Activated T-cell treated with anti-CD3 and anti-CD28 coated beads, Interleukin-2, amount 50 U/mL, for 72 hours (primary cell): ENCODE results near the gene TTI1. TPM values are rescaled to one million over a fixed set of nuclear protein-coding genes. Genes with fewer than 3 reads are reported as not detected.

Experiments
- ATAC-seq, 2 donors: fragments of 150-1000 bp; cut with Tn5 transposase; replicated peaks in 1 of 2; 2 replicates each; pipeline ENCODE4 v1.10.0; 2021; ENCODE audit warnings: moderate library complexity in 2 of 2, mild to moderate bottlenecking in 1 of 2
- DNase-seq, 2 donors: peaks; one replicate each; pipeline ENCODE4 v3.0.0; 2021 to 2022; ENCODE audit warnings: mixed read lengths in 1 of 2
- H3K27ac Mint-ChIP-seq: one replicate; pipeline ENCODE4 v1.8.0; 2022; ENCODE audit warnings: mild to moderate bottlenecking, moderate library complexity, mixed read lengths
- H3K27me3 Mint-ChIP-seq: one replicate; pipeline ENCODE4 v1.8.0; 2022; ENCODE audit warnings: low read depth, mixed read lengths
- H3K36me3 Mint-ChIP-seq, 2 donors: one replicate each; pipeline ENCODE4 v1.8.0; 2022; ENCODE audit warnings: mixed read lengths in 2 of 2, mild to moderate bottlenecking in 1 of 2; ENCODE audit not compliant: insufficient read depth in 2 of 2
- H3K4me1 Mint-ChIP-seq: one replicate; pipeline ENCODE4 v1.8.0; 2022; ENCODE audit warnings: low read depth, mixed read lengths
- H3K4me3 Mint-ChIP-seq, 2 donors: one replicate each; pipeline ENCODE4 v1.8.0; 2022; ENCODE audit warnings: mild to moderate bottlenecking in 2 of 2, mixed read lengths in 2 of 2, moderate library complexity in 2 of 2
- H3K9me3 Mint-ChIP-seq, 2 donors: one replicate each; pipeline ENCODE4 v1.8.0; 2022; ENCODE audit warnings: mixed read lengths in 2 of 2
- total RNA-seq, 2 donors: library from RNA; stranded (reverse); gene quantifications; one replicate each; pipeline ENCODE4 v1.2.3, GENCODE V29; 2022

The TTI1 gene
- total RNA-seq, 2 donors from 2014 or later = 25.8 to 26.6 TPM

DNA sequence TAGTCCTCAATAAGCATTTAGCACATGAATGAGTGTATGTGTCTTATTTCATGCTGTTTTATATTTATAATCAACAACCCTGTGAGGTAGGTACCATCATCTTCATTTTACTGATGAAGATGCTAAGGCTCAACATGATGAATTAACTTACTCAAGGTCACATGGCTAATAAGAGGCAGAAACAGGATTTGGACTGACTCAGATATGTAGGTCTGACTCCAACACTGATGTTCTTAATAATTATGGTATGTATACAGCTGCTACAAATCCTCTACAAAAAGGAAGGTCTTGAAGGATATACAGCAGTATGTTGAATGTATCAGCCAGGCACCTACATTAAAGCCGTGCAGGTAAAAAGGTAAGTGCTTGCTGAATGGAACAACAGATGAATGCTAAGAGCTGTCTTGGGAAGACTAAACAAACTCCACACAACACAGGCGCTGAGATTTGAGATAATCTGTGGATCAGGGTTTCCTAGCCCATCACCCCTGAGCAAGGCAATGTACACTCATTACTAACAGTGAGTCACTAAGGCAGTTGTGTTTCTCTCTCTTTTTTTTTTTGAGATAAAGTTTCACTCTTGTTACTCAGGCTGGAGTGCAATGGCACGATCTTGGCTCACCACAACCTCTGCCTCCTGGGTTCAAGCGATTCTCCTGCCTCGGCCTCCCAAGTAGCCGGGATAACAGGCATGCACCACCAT, 31.9 kb downstream of the TTI1 start:
- ATAC-seq = peak; percentile 94 to 96
- H3K27ac Mint-ChIP-seq = peak overlapping the region; percentile 68
- H3K27me3 Mint-ChIP-seq = no peaks in the 10 kb centered on the region
- peaks cover 49% of the 10 kb centered on the region for H3K4me1 Mint-ChIP-seq
- no peaks in the 10 kb centered on the region for H3K9me3 Mint-ChIP-seq
- peak overlapping the region in 1 of 2 donors; percentile 69 for H3K4me3 Mint-ChIP-seq
- DNase-seq = peak; percentile 39 to 43
- H3K36me3 Mint-ChIP-seq = peaks cover 14 to 51% of the 10 kb centered on the region in 2 donors

DNA sequence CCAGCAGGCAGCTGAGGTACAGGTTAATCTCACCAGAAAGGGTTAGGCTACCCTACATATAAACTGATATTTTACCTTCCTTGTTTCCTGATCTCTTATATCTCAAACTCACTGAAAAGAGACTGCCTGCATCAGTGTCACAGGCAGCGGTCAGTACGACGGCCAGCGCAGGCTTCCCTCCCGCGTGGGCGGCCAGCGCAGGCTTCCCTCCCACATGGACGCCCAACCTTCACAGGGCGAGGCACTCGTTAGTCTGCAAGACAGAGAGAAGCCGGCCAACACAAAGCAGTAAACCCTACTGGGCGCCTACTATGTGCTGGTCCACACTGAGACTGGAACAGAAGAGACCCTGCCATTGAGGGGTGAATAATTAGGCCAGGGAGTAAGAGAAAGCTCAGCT, 33.0 kb downstream of the TTI1 start:
- H3K36me3 Mint-ChIP-seq = peaks cover 14 to 51% of the 10 kb centered on the region in 2 donors
- no peak overlapping the region for H3K27ac Mint-ChIP-seq
- no peak for ATAC-seq
- no peaks in the 10 kb centered on the region for H3K9me3 Mint-ChIP-seq
- no peaks in the 10 kb centered on the region for H3K27me3 Mint-ChIP-seq
- no peak for DNase-seq
- peaks cover 41% of the 10 kb centered on the region for H3K4me1 Mint-ChIP-seq
- H3K4me3 Mint-ChIP-seq = no peak overlapping the region

DNA sequence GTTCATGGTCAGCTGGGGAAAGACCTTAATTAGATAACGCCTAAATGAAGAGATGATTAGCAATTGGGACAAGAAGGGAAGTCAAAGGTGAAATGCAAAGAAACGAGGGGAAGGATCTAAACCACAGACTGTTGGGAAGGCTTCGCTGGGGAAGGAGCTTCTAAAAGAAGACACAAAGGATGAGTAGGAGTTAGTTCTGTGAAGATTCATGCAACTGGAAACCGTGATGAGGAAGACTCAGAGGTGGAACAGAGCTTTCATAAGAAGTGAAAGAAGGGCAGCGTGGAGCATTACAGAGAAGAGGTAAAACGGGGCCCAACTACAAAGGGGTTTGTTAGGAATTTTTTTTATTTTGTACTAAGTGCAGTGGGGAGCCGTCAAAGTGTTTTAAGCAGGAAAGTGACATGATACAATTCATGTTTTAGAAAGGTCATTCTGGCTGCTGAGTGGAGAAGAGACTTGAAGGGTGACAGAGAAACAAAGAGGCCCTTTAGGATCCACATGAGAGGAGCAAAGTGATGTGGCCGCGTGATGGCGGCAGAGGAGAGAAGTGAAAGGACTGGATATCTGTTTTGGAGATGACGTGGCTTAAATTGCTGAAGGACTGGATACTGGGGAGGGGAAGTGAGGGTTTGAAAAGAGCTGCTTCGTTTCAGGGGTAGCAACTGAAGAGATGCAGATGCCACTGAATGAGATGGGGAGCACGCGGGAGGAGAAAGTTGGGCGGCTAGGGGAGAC, 33.6 kb downstream of the TTI1 start:
- Mint-ChIP-seq H3K4me3 (peak overlapping the region; percentile 47 to 49), H3K4me1 (peaks cover 35% of the 10 kb centered on the region), H3K36me3 (peaks cover 16 to 52% of the 10 kb centered on the region in 2 donors), H3K27me3 (no peaks in the 10 kb centered on the region), H3K27ac (peak overlapping the region; percentile 8), H3K9me3 (no peaks in the 10 kb centered on the region)
- ATAC-seq = no peak
- DNase-seq = no peak

DNA sequence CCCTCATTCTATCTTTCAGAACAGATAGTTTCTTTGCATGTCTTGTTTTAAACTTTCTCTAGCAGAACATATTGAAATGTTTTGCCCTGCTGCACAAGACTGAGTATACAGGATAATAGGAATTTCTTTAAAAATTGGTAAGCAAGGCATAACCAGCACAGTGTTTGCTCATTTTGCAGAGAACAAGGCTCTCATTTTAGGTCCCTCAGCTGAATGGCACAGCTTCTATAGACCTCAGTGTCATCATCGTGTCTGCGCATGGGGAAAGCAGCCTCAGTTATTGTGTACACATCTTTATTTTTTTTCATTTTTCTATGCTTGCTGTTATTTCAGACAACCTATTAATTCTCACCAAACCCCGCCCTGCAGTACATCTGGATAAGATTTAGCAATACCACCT, 35.7 kb downstream of the TTI1 start:
- no peaks in the 10 kb centered on the region for H3K9me3 Mint-ChIP-seq
- H3K27ac Mint-ChIP-seq = no peak overlapping the region
- no peak for DNase-seq
- peaks cover 16 to 55% of the 10 kb centered on the region in 2 donors for H3K36me3 Mint-ChIP-seq
- H3K27me3 Mint-ChIP-seq = no peaks in the 10 kb centered on the region
- no peak for ATAC-seq
- peaks cover 37% of the 10 kb centered on the region for H3K4me1 Mint-ChIP-seq
- H3K4me3 Mint-ChIP-seq = no peak overlapping the region

DNA sequence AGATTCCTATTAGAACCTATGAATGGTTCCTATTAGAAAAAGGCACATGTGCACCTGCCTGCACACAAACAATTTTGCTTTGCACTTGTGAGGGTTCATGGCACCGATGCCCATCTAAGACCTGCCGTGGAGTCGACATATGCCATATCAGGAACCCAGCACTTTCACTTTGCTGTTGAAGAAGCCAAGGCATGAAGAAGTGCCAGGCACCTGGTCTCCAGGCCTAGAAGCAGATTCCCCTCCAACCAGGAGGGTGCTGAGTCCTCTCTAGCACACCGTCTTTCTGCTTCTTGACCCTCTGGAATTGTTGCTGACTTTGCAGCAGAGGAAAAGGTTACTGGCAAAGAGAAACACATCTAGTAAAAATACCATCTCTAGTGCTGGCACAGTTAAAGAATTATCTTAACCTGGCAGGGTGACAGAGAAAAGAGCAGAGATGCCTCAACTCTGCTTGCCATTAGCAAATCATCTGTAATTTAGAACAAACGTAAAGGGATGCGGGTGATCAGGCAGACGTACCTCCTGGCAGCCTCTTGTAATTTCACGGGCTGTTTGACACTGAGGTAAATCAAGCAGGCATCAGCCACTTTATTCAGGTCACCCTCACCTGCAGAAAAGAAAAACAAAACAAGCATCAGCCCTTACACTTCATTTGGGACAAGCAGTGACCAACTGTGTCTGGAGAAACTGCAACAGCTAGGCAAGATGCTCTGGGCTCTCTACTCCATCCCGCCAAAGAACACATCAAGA, 37.2 kb downstream of the TTI1 start:
- H3K4me1 Mint-ChIP-seq = peaks cover 36% of the 10 kb centered on the region
- H3K27me3 Mint-ChIP-seq = no peaks in the 10 kb centered on the region
- no peak overlapping the region for H3K4me3 Mint-ChIP-seq

DNA sequence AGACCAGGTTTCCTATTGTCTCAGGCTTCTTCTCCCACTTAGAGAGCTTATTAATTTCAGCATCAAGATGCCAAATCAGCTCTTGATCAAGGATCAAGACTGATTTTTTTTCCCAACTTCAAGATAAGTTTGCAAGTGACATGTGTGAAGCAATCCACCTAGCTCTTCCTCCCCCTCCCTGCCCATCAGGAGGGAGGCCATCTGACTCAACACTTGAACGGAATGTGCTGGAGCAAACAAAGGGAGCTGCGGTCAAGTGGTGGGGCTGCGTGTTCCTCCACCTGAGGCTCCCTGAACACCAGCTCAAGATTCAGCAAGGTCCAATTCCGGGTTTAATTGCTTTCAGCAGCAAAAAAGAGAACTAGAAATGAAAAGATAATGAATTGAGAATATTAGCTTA, 38.7 kb downstream of the TTI1 start:
- H3K9me3 Mint-ChIP-seq = no peaks in the 10 kb centered on the region
- peaks cover 12 to 47% of the 10 kb centered on the region in 2 donors for H3K36me3 Mint-ChIP-seq
- DNase-seq = no peak
- no peak overlapping the region for H3K27ac Mint-ChIP-seq
- no peaks in the 10 kb centered on the region for H3K27me3 Mint-ChIP-seq
- peaks cover 36% of the 10 kb centered on the region for H3K4me1 Mint-ChIP-seq
- no peak overlapping the region for H3K4me3 Mint-ChIP-seq
- no peak for ATAC-seq

More for the DNA sequence above, 37.2 kb downstream of the TTI1 start:
- DNase-seq = no peak
- H3K27ac Mint-ChIP-seq = no peak overlapping the region
- H3K36me3 Mint-ChIP-seq = peaks cover 14 to 48% of the 10 kb centered on the region in 2 donors
- no peak for ATAC-seq
- H3K9me3 Mint-ChIP-seq = no peaks in the 10 kb centered on the region

DNA sequence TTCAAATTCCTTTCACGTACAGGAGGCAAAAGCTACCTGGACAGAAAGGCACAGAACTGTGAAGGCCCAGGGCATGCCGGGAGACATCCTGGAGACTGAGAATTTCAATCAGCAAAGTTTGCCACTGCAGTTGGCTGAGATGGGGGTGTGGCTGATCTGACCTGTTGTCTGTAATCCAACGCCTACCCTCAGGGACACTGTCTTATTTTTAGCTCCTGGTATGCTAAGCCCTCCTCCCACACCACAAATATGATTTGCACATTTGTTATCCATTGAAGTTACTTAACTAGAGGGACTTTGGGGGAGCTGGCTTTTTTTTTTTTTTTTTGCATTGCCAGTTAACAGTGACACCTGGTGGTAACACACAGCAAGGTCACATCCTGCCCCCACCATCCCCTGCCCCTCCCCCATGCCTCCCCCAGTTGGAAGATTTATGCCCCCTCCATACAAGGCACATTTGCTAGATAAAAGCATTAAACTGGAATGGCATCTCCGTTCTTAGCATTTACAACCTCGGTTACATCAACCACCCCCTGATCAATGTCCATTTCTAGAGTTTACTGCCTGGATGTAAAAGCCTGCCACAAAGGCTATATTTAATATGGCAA, 40.4 kb downstream of the TTI1 start:
- Mint-ChIP-seq H3K4me1 (peaks cover 34% of the 10 kb centered on the region), H3K27ac (no peak overlapping the region), H3K36me3 (peaks cover 14 to 40% of the 10 kb centered on the region in 2 donors), H3K27me3 (no peaks in the 10 kb centered on the region), H3K9me3 (no peaks in the 10 kb centered on the region), H3K4me3 (no peak overlapping the region)
- DNase-seq (peak; percentile 15 to 25), ATAC-seq (no peak)

DNA sequence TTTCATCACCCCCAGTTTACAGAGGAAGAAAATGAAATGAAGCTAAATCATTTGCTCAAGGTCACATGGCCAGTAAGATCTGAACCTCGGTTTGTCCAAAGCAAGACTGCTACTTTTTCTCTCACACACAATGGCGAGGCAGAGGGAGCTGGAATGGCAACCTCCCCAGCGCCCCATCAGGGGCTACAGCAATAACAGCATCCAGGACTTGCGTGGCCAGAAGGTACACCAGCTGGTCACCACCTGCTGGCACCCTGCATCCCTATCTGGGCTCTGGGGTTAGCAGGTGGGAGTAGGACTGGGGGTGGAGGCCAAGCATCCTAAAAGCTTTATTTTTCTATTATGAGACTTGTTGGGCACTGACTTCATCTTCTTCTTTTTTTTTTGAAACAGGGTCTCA, 41.3 kb downstream of the TTI1 start:
- H3K27ac Mint-ChIP-seq = peak overlapping the region; percentile 33
- ATAC-seq (no peak), DNase-seq (no peak)
- no peaks in the 10 kb centered on the region for H3K27me3 Mint-ChIP-seq
- peaks cover 34% of the 10 kb centered on the region for H3K4me1 Mint-ChIP-seq
- H3K4me3 Mint-ChIP-seq = peak overlapping the region in 1 of 2 donors; percentile 84
- H3K9me3 Mint-ChIP-seq = no peaks in the 10 kb centered on the region
- peaks cover 12 to 30% of the 10 kb centered on the region in 2 donors for H3K36me3 Mint-ChIP-seq

DNA sequence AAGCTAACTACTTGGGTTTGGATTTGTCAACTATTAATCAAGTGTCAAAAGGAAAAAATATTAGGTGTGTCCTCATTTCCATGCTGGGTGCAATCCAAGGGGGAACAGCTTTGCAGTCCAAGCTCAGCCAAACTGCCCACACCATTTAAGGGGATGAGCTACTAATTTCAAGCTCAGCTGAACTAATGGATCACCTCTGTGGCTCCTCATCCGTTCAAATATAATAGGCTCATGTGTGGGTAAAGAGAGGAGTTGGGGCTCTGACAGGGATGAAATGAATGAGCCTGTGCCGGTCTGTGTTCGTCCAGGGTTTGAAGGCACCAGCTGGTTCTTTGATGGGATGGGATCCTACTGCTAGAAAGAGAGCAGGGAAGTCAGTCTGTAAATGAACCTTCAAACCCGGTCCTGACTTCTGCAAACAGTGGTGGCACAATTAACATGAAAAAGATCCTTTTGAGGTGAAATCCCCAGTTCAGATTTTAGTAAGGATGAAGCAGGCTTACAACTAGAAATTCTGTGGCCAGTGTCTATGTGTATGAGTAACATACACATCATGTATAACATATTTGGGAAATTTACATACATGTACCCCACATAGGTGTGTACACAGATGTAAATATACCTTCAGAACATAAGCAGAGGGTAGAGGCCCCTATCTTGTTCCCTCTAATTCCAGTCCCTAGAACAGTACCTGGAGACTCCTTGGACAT, 41.9 kb downstream of the TTI1 start:
- Mint-ChIP-seq H3K4me3 (peak overlapping the region; percentile 57 to 84), H3K27ac (peak overlapping the region; percentile 93), H3K4me1 (peaks cover 34% of the 10 kb centered on the region), H3K27me3 (no peaks in the 10 kb centered on the region), H3K36me3 (peaks cover 12 to 25% of the 10 kb centered on the region in 2 donors), H3K9me3 (no peaks in the 10 kb centered on the region)
- DNase-seq (no peak), ATAC-seq (peak; percentile 53 to 62)

DNA sequence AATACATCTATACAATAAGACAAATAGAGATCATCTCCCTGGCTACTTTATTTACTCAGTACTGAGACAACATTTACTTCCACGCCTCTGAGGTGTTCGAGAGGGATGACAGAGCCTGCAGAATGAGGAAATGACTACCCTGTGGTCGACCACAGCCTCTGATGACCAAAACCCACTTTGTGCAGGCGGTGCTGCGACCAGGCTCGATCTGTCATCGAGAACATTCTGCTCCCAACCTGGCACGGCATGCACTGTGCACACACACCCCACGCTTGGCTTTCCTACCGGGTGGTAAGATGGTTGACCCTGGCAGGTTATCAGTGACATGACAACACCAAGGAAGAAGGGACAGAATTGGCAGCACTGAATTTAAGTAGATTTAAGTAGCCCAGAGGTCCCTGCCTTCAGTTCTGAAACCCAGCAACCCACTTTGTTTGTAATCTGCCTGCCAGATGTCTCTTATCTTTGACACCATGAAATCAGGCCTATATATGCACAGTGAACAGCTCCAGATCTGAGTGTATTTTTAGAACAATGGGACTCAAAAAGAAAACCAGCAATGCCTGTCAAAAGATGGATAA, 42.6 kb downstream of the TTI1 start:
- peak overlapping the region; percentile 93 for H3K27ac Mint-ChIP-seq
- H3K4me1 Mint-ChIP-seq = peaks cover 34% of the 10 kb centered on the region
- peak; percentile 91 to 94 for ATAC-seq
- peak; percentile 87 to 89 for DNase-seq
- no peaks in the 10 kb centered on the region for H3K27me3 Mint-ChIP-seq
- no peaks in the 10 kb centered on the region for H3K9me3 Mint-ChIP-seq
- H3K4me3 Mint-ChIP-seq = peak overlapping the region; percentile 57 to 84
- peaks cover 12 to 25% of the 10 kb centered on the region in 2 donors for H3K36me3 Mint-ChIP-seq

DNA sequence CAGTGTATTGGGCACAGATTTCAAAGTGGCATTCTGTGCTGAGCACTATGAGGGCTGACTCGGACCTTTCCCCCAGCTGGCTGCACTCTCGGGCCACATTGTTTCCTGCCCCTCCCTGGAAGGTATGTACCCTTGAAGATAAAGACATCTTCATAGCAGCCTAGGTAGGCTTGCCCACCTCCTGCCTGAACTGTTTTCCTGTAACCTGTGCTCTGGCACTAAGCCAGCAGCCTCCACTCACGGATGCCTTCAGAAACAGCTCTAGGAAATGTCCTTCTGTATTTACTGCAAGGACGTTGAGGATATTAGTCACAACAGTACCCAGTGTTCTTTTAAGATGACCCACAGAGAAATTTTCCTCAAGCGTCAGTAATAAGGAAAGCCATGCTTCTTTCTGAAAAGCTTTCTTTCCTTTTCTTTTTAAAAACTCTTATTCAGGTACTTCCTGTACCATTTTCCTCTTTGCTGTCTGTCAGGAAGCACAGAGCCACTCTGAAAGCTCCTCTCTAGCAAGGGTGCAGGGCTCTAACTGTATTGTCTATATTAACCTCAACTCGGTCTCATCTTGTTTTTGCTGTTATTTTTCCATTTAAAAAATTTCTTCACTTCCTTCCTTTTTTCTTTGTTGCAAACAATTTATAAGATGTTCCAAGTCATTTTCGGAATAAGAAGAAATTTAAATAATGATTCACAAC, 43.5 kb downstream of the TTI1 start:
- Mint-ChIP-seq H3K4me3 (peak overlapping the region in 1 of 2 donors; percentile 84), H3K27ac (peak overlapping the region; percentile 93), H3K4me1 (peaks cover 34% of the 10 kb centered on the region), H3K27me3 (no peaks in the 10 kb centered on the region), H3K36me3 (peaks cover 10 to 22% of the 10 kb centered on the region in 2 donors), H3K9me3 (no peaks in the 10 kb centered on the region)
- DNase-seq = no peak
- ATAC-seq = no peak
